ENCODE data around the gene PSAPL1.

Gene PSAPL1

GRCh38 chr4:7388627-7389026 lies 46.1 kb downstream of the PSAPL1 start:
- TF ChIP-seq, protein P1, sequence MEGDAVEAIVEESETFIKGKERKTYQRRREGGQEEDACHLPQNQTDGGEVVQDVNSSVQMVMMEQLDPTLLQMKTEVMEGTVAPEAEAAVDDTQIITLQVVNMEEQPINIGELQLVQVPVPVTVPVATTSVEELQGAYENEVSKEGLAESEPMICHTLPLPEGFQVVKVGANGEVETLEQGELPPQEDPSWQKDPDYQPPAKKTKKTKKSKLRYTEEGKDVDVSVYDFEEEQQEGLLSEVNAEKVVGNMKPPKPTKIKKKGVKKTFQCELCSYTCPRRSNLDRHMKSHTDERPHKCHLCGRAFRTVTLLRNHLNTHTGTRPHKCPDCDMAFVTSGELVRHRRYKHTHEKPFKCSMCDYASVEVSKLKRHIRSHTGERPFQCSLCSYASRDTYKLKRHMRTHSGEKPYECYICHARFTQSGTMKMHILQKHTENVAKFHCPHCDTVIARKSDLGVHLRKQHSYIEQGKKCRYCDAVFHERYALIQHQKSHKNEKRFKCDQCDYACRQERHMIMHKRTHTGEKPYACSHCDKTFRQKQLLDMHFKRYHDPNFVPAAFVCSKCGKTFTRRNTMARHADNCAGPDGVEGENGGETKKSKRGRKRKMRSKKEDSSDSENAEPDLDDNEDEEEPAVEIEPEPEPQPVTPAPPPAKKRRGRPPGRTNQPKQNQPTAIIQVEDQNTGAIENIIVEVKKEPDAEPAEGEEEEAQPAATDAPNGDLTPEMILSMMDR (IDR thresholded peaks at IDR 0.05; ENCODE audit: borderline replicate concordance, insufficient read depth, low read depth, low read length) = no peak
- no peak overlapping the region for H3K4me3 ChIP-seq (ENCODE audit: low read depth, low read length)

GRCh38 chr4:7387925-7388324 lies 46.8 kb downstream of the PSAPL1 start:
- H3K4me3 ChIP-seq (ENCODE audit: low read depth, low read length) = no peak overlapping the region
- TF ChIP-seq, protein P1 (IDR thresholded peaks at IDR 0.05; ENCODE audit: borderline replicate concordance, insufficient read depth, low read depth, low read length) = no peak

DNA sequence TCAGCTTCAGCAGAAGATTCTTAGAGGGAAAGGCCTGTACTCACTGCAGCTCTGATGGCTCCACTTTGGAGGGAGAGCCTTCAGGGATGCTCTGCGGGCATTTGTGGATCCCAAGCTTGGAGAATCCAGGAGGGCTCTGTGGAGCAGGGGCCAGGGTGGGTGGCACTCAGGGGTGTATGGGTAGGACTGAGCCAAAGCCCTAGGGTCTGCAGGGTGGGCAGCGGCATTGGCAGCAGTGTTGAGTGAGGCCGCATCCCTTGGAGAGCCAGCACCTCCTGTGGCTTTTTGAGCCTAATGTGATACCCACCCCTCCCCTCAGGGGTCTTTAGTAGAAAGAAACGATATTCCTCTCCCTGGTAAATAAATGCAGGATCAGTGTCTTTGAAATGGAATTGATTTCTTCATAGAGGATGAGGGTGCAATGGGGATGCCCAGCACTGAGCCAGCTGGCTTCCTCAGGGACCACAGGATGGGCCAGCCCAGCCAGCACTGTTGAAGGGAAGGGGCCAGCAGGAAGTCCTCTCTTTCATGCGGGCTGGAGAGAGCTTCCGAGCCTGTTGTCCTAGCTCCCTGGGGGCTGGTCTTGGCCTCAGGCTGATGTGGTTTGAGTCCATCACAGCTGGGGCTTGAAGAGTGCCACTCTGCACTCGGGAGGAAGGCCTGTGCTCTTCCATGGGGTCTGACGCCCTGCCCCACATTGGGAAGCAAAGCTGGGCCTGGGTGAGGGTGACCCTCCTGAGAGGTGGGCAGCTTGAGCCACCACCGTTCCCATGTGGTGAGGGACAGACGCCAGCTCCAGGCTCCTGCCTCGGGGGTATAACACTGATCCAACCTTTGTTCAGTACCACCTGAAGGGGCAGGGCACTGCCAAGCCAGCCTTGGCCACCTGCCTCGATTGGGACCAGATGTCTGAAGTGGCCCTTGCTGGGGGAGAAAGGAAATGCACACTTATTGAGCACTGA lies 49.5 kb downstream of the PSAPL1 start:
- H3K4me3 ChIP-seq (ENCODE audit: low read depth, low read length) = no peak overlapping the region
- TF ChIP-seq, protein P1 (IDR thresholded peaks at IDR 0.05; ENCODE audit: borderline replicate concordance, insufficient read depth, low read depth, low read length) = no peak

DNA sequence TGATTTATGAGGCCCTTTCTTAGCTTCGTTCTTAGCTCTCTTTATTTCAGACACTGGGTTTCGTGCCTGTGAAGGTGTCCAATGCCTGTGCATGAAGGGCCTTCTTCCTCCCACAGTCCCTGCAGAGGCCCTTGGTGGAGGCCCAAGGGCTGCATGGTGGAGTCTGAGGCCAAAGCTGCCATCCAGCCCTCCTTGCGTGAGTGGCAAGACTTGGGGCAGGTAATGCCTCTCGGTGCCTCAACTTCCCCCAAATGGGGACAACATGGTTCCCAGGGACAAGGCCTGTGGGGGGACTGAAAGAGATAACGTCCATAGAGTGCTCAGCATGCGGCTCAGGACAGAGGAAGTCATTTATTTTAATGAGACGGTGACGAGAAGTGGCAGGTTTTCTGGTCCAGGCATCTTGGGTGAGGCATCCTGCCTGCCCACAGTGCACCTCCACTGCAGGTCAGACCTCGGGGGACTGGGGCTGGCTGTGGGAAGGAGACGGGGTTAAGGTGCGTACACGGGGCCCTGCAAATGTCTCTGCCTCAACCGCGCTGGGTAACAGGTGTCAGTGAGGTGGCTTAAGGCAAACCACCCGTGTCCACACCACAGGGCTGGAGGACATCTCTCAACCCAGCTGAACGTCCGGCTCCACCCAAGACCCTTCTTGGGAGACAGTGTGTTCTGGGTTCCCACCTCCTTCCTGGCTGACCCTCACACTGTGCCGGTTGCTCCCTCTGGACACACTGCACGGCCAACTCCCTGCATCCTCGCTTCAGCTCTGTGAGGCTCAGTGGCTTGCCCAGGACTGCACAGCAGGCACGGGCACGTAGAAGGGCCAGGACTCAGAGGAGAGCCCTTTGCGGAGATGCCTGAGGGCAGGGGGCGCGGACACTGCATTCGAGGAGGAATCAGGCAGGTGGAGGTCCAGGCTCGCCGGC lies 50.5 kb downstream of the PSAPL1 start:
- TF ChIP-seq, protein P1 (IDR thresholded peaks at IDR 0.05; ENCODE audit: borderline replicate concordance, insufficient read depth, low read depth, low read length) = no peak
- no peak overlapping the region for H3K4me3 ChIP-seq (ENCODE audit: low read depth, low read length)

GRCh38 chr4:7383266-7383665 lies 51.5 kb downstream of the PSAPL1 start:
- H3K4me3 ChIP-seq (ENCODE audit: low read depth, low read length) = no peak overlapping the region
- TF ChIP-seq, protein P1 (IDR thresholded peaks at IDR 0.05; ENCODE audit: borderline replicate concordance, insufficient read depth, low read depth, low read length) = no peak

- TF ChIP-seq, protein P1 (IDR thresholded peaks at IDR 0.05; ENCODE audit: borderline replicate concordance, insufficient read depth, low read depth, low read length) = no peak
- H3K4me3 ChIP-seq (ENCODE audit: low read depth, low read length) = no peak overlapping the region
These were observed 52.1 kb downstream of the PSAPL1 start for GRCh38 chr4:7382634-7383014.

Measured in GM12875 (cell line).